ENCODE measurements around the gene WRAP73.

Gene WRAP73

GRCh38 chr1:3693321-3693720, 43.4 kb upstream of the WRAP73 start:
- TF ChIP-seq CTCF (IDR thresholded peaks at IDR 0.05), result no peak

GRCh38 chr1:3692598-3692997, 42.7 kb upstream of the WRAP73 start:
- no peak for TF ChIP-seq CTCF (IDR thresholded peaks at IDR 0.05)

DNA sequence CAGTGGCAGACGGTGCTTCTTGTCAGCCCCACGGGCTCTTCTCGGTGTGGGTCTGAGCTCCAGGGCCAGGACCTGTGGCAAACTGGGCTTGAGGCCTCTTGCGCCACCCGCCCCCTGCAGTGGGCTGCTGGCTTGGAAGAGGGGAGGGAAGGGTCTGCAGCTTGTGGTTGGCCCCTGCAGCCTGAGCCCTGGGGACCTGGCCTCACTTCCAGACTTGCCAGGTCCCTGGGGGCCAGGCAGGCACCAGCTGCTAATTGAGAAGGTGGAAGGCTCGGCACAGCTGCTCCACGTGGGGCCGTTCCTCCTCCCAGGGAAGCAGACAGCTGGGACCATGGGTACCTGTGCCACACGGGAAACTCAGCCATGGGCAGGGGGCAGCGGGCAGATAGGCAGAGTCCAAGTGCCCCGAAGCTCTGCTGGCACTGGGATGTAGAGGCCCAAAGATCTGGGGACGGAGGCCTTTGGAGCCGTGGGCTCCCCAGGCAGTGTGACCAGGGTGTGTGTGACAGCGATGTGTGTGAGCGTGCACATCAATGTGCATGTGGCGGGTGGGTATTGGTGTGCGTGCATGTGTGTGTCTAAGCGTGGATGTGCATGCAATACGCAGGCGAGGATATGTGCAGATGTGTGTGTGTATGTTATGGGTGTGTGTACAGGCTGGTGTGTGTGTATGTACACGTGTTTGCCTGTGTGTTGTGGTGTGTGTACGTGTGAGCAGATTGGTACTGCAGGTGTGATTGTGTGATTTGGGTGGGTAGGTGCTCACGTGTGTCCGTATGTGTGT, 41.7 kb upstream of the WRAP73 start:
- TF ChIP-seq CTCF (IDR thresholded peaks at IDR 0.05), result no peak

DNA sequence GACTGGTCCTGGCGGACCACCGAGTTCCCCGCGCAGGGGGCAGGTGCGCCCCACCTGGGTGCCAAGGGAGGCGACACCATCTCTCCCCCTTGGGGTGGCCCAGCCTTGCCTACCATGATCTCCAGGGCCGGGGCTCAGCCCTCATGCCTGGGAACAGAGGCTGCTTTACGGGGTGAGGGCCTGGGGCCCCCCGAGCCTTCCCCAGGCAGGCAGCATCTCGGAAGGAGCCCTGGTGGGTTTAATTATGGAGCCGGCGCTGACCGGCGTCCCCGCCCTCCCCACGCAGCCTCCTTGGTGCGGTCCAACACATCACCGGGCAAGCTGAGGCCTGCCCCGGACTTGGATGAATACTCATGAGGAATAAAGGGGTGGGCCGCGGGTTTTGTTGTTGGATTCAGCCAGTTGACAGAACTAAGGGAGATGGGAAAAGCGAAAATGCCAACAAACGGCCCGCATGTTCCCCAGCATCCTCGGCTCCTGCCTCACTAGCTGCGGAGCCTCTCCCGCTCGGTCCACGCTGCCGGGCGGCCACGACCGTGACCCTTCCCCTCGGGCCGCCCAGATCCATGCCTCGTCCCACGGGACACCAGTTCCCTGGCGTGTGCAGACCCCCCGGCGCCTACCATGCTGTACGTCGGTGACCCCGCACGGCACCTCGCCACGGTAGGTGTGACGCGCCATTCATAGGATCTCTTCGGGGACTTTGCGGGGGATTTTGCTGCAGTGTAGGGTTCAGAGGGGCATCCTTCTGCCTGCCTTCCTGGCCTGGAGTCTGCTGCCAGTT, 40.6 kb upstream of the WRAP73 start:
- no peak for TF ChIP-seq CTCF (IDR thresholded peaks at IDR 0.05)

DNA sequence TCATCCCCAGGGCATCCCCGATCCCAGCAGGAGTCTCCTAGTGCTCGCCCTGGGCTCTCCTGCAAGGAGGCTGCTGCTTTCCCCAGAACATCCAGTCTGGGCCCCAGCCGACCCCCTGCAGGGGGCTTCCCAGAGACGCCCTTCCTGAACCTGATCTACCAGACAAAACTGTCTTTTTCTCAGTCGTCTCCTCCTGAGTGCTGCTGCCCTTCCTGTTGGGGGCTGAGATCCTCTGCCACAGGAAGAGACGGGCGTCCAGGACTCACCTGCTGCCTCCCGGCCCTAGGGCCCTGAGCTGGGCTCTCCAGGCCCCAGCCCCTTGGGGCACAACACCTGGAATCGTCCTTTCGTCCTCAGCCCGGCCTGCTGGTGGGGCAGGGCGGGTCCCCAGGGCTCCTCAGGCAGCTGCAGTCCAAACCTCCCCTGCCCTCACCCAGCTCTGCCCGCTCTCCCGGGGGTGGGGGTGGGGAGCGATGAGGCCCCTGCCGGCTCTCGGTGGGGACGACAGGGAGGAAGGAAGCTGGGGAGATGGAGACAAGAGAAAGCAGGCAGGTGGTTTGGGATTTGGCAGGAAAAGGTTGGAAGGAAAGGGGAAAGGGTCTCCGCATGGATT, 39.3 kb upstream of the WRAP73 start:
- no peak for TF ChIP-seq CTCF (IDR thresholded peaks at IDR 0.05)

DNA sequence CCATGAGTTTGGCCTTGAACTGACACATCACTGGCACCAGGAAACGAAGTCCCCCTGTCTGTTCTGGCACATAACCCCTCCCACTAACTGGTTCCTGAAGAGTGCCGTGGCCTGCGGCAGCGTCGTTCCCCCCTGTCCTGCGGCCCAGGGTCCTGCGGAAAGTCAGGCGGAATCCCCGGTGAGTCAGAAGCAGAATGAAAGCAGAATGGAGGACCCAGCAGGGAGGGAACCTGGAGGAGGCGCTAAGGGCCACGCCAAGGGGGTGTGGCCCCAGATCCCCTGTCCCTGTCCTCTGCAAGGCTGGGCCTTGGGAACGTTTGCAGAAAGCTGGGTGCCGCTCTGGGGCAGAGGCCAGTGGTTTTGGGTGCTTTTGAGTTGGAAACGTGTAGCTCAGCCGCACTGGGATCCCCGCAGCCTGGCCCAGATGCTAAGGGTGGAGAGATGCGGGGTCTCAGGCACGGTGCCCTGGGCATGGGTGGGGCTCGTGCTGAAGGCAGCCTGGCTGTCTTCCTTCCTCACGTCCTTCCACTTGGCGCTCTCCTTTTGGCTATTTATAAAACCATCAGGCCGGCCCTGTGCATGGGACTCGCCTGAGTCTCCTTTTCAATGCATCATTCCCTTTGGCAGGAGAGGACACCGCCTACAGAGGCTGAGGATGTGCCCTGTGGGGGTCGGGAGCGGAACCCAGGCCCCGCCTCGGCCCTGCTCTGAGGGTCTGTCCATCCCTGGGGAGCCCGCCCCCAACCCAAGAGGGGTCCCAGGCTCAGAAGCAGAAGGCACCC, 38.6 kb upstream of the WRAP73 start:
- no peak for TF ChIP-seq CTCF (IDR thresholded peaks at IDR 0.05)

- TF ChIP-seq CTCF (IDR thresholded peaks at IDR 0.05), result no peak
These were observed 37.6 kb upstream of the WRAP73 start for GRCh38 chr1:3687504-3687903.
